HCT116 (cell line): ENCODE results near the gene EEA1. TPM values are rescaled to one million over a fixed set of nuclear protein-coding genes. Genes with fewer than 3 reads are reported as not detected.

ENCODE experiments used
- ATAC-seq: fragments of 200-7000 bp; cut with Tn5 transposase; 2 replicates; pipeline ENCODE4 v1.9.1; 2020; ENCODE audit warnings: mild to moderate bottlenecking, moderate library complexity
- BruUV-seq: library from RNA; stranded (reverse); fragments of 400-500 nt; replicated peaks from 2 replicates; lab custom pipeline; 2021; lab: Mats Ljungman, UMichigan
- CTCF ChIA-PET: fragments of 300-600 bp; sonication (Branson Sonifier 250); formaldehyde crosslinking; loops from one replicate; lab custom pipeline; 2021; ENCODE audit warnings: antibody characterized with exemption; lab: Charles Lee
- POLR2A ChIA-PET: fragments of 300-600, 350-600 bp; sonication (Branson Sonifier 250); formaldehyde crosslinking; loops from one replicate; lab custom pipeline; 2021; ENCODE audit warnings: antibody characterized with exemption; lab: Charles Lee
- RAD21 ChIA-PET, 2 experiments: fragments of 300-600 bp; sonication (Branson Sonifier 250); formaldehyde crosslinking; loops; one replicate each; lab custom pipeline; 2023; ENCODE audit warnings: low total read pairs in 2 of 2; ENCODE audit not compliant: uncharacterized antibody in 2 of 2, unreplicated experiment in 2 of 2, low non-redundant PET in 1 of 2; lab: Charles Lee
- DNase-seq: peaks from one replicate; pipeline ENCODE4 v3.0.0-alpha.2; 2010; ENCODE audit warnings: low read depth, low spot score
- H2AFZ ChIP-seq: fragments of 200-600 bp; shearing (Covaris generic), sonication (generic); 2 replicates; pipeline ENCODE4 v1.6.1; 2017; ENCODE audit warnings: low read depth, mixed run types, mixed read lengths, antibody characterized with exemption, low read length; ENCODE audit not compliant: poor library complexity, severe bottlenecking
- H3K27ac ChIP-seq: 2 replicates; pipeline ENCODE4 v1.5.1; 2012; ENCODE audit warnings: low read depth, low read length
- H3K27me3 ChIP-seq: fragments of 200-600 bp; sonication (generic); 2 replicates; pipeline ENCODE4 v1.6.1; 2016; ENCODE audit warnings: mixed run types, low read length, mixed read lengths; ENCODE audit not compliant: insufficient read depth
- H3K36me3 ChIP-seq, 2 experiments: fragments of 200-500 bp in 1 of 2; fragments of 200-600 bp in 1 of 2; sonication (Bioruptor generic) in 1 of 2; sonication (generic) in 1 of 2; 2 replicates each; pipeline versions ENCODE4 v1.5.1 to v1.6.1; 2014 to 2016; ENCODE audit warnings: low read length in 2 of 2, inconsistent platforms in 1 of 2, mixed read lengths in 1 of 2, mixed run types in 1 of 2; ENCODE audit not compliant: insufficient read depth in 2 of 2, control insufficient read depth in 1 of 2
- H3K4me1 ChIP-seq, 2 experiments: fragments of 200-600 bp in 1 of 2; sonication (generic) in 1 of 2; 2 replicates each; pipeline versions ENCODE4 v1.5.1 to v1.6.1; 2012 to 2017; ENCODE audit warnings: low read length in 2 of 2, inconsistent platforms in 1 of 2, mild to moderate bottlenecking in 1 of 2, mixed read lengths in 1 of 2, mixed run types in 1 of 2, moderate library complexity in 1 of 2; ENCODE audit not compliant: insufficient read depth in 2 of 2, control insufficient read depth in 1 of 2
- H3K4me2 ChIP-seq: fragments of 200-600 bp; sonication (generic); 2 replicates; pipeline ENCODE4 v1.6.1; 2017; ENCODE audit warnings: mixed run types, low read length, mixed read lengths
- H3K4me3 ChIP-seq, 2 experiments: fragments of 200-600 bp in 1 of 2; sonication (generic) in 1 of 2; replicated peaks in 1 of 2; 2 replicates each; pipeline ENCODE4 v1.5.1; 2011 to 2016; ENCODE audit warnings: low read length in 2 of 2, control low read depth in 1 of 2, low read depth in 1 of 2, mild to moderate bottlenecking in 1 of 2, mixed read lengths in 1 of 2, mixed run types in 1 of 2
- H3K79me2 ChIP-seq: fragments of 200-600 bp; sonication (generic); 2 replicates; pipeline ENCODE4 v1.6.1; 2017; ENCODE audit warnings: mild to moderate bottlenecking, mixed run types, low read length, moderate library complexity, mixed read lengths; ENCODE audit not compliant: insufficient read depth
- H3K9ac ChIP-seq: fragments of 200-600 bp; sonication (generic); 2 replicates; pipeline ENCODE4 v1.6.1; 2016; ENCODE audit warnings: low read length, mixed read lengths
- H3K9me2 ChIP-seq: fragments of 200-600 bp; sonication (generic), shearing (Covaris generic); 2 replicates; pipeline ENCODE4 v1.6.1; 2017; ENCODE audit warnings: mixed run types, mild to moderate bottlenecking, moderate library complexity; ENCODE audit not compliant: insufficient read depth
- H3K9me3 ChIP-seq, 2 experiments: fragments of 200-500 bp in 1 of 2; fragments of 200-600 bp in 1 of 2; sonication (Bioruptor generic) in 1 of 2; sonication (generic) in 1 of 2; 2 replicates each; pipeline ENCODE4 v1.6.1; 2014 to 2017; ENCODE audit warnings: low read length in 2 of 2, mixed read lengths in 2 of 2, inconsistent platforms in 1 of 2, low read depth in 1 of 2, mild to moderate bottlenecking in 1 of 2, mixed run types in 1 of 2, moderate library complexity in 1 of 2; ENCODE audit not compliant: control insufficient read depth in 1 of 2, insufficient read depth in 1 of 2
- H4K20me1 ChIP-seq: fragments of 200-600 bp; sonication (generic), shearing (Covaris generic); 2 replicates; pipeline ENCODE4 v1.6.1; 2017; ENCODE audit warnings: mixed run types, mild to moderate bottlenecking, moderate library complexity; ENCODE audit not compliant: insufficient read depth
- ELF1 ChIP-seq: IDR thresholded peaks from 2 replicates; pipeline ENCODE4 v1.6.1; 2012; ENCODE audit warnings: low read depth, borderline replicate concordance
- EZH2phosphoT487 ChIP-seq: fragments of 200-600 bp; IDR thresholded peaks from 2 replicates; pipeline ENCODE4 v1.6.1; 2018; ENCODE audit warnings: antibody characterized with exemption, borderline replicate concordance
- POLR2A ChIP-seq: IDR thresholded peaks from 2 replicates; pipeline ENCODE4 v1.7.0; 2011; ENCODE audit warnings: borderline replicate concordance; ENCODE audit not compliant: insufficient read depth, insufficient read length; ENCODE audit errors: extremely low read depth
- RAD21 ChIP-seq: IDR thresholded peaks from 2 replicates; pipeline ENCODE4 v1.6.1; 2012; ENCODE audit warnings: low read depth, mild to moderate bottlenecking
- SP1 ChIP-seq: IDR thresholded peaks from 2 replicates; pipeline ENCODE4 v1.6.1; 2012; ENCODE audit warnings: low read depth
- SRF ChIP-seq: IDR thresholded peaks from 2 replicates; pipeline ENCODE4 v1.6.1; 2012; ENCODE audit warnings: low read depth
- TCF7L2 ChIP-seq: IDR thresholded peaks from 2 replicates; pipeline ENCODE4 v1.7.0; 2011; ENCODE audit warnings: borderline replicate concordance, inconsistent platforms; ENCODE audit not compliant: insufficient read depth, insufficient read length; ENCODE audit errors: extremely low read depth
- YY1 ChIP-seq: IDR thresholded peaks from 2 replicates; pipeline ENCODE4 v1.6.1; 2011; ENCODE audit warnings: low read length, low read depth, moderate library complexity, mild to moderate bottlenecking; ENCODE audit not compliant: insufficient replicate concordance; ENCODE audit errors: extremely low read depth
- ZFX ChIP-seq: fragments of 450-650 bp; IDR thresholded peaks from 2 replicates; pipeline ENCODE4 v1.6.1; 2017
- intact Hi-C: fragments of 100-400 bp; cut with micrococcal nuclease; formaldehyde crosslinking; loops from 2 replicates; pipeline ENCODE4 v1.10.0; 2022
- total RNA-seq: library from RNA; stranded (reverse); gene quantifications from one replicate; pipeline ENCODE4 v1.2.1, GENCODE V29; 2021; ENCODE audit not compliant: unreplicated experiment
- TF ChIP-seq, protein P1 (sequence below): IDR thresholded peaks from 2 replicates; pipeline ENCODE4 v1.6.1; 2012
- TF ChIP-seq, protein P2 (sequence below), 3 experiments: fragments of 200-600 bp in 1 of 3; sonication (generic) in 1 of 3; IDR thresholded peaks in 2 of 3; conservative IDR thresholded peaks in 1 of 3; 2 replicates each; pipeline ENCODE4 v1.5.1; 2012 to 2017; ENCODE audit warnings: low read depth in 2 of 3, low read length in 2 of 3, antibody characterized with exemption in 1 of 3, borderline replicate concordance in 1 of 3, control low read depth in 1 of 3, mild to moderate bottlenecking in 1 of 3, mixed read lengths in 1 of 3, mixed run types in 1 of 3, moderate library complexity in 1 of 3; ENCODE audit not compliant: insufficient read depth in 1 of 3
- TF ChIP-seq, protein P3 (sequence below): IDR thresholded peaks from 2 replicates; pipeline ENCODE4 v1.6.1; 2012; ENCODE audit warnings: low read depth

EEA1 gene
- total RNA-seq, 1 experiment from 2014 or later = 13.8 TPM

DNA sequence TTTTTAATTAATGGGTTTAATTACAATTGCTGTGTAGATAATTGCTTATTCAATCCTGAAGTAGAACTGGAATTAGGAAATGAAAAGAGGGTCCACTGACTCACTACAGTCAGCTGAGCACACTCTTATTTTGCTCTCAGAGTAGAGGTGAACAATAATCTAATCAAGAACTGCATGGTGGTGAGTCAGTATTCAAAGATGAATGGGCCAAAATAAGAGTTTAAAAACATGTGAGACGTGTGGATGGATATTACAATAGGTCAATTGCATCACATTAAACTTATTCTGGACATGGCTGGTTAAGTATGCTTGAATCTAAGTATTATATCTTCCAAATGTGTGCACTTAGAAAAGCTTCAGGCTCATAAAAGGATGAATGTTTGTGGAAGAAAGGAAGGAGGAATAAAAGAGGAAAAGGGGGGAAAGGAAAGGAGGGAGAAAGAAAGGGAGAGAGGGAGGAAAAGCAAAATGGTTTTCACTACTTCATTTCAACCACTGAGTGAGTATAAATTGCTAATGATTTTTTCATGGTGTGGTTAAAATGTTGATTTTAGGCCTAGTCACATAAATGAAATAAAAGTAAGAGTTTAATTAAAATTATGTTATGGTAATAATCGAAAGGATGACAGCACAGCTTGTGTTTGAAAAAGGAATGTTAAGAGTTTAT lies 27.0 kb upstream of the EEA1 start (continued):
- no peak for TF ChIP-seq EZH2phosphoT487
- no peak for TF ChIP-seq ZFX
- TF ChIP-seq TCF7L2 = no peak
- TF ChIP-seq SRF = no peak
- TF ChIP-seq, protein P1, sequence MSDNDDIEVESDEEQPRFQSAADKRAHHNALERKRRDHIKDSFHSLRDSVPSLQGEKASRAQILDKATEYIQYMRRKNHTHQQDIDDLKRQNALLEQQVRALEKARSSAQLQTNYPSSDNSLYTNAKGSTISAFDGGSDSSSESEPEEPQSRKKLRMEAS = no peak
- no peak for TF ChIP-seq POLR2A
- TF ChIP-seq, all 23 proteins: peak for 0

DNA sequence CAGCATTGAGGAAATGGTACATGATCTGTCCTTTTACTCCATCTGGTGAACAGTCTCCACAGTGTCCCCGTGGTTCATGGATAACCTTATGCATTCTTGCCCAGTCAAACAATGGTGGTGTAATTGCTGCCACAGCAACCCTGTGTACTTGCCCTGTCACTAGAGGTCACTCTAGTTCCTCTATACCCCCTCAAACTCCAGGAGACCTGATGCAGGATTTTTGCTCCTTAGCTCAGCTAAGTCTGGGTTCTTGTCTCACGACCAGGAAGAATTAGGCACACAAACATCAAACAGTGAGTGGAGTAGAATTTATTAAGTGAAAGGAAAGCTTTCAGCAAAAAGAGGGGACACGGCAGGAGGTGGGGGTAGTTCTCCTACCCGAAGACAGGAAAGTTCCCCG lies 24.7 kb upstream of the EEA1 start:
- no peak overlapping the region for H2AFZ ChIP-seq
- TF ChIP-seq ELF1 = no peak
- TF ChIP-seq, all 23 proteins: peak for 0
- H3K4me1 ChIP-seq = no peaks in the 10 kb centered on the region
- no peak overlapping the region for H3K9ac ChIP-seq
- no peaks in the 10 kb centered on the region for H3K9me2 ChIP-seq
- H3K36me3 ChIP-seq = no peaks in the 10 kb centered on the region
- H3K4me3 ChIP-seq = no peak overlapping the region
- H3K79me2 ChIP-seq = no peaks in the 10 kb centered on the region
- H3K27me3 ChIP-seq = no peaks in the 10 kb centered on the region
- H3K27ac ChIP-seq = no peak overlapping the region
- ChIA-PET CTCF (no interaction called here), RAD21 (no interaction called here), POLR2A (no interaction called here)
- no TSS peak for BruUV-seq
- DNase-seq = no peak
- no peaks in the 10 kb centered on the region for H4K20me1 ChIP-seq
- peaks cover 0 to 8% of the 10 kb centered on the region in 2 experiments; a peak in 1 of 4 replicates for H3K9me3 ChIP-seq
- intact Hi-C loops = no loop called here
- no peak for ATAC-seq
- no peak overlapping the region for H3K4me2 ChIP-seq

DNA sequence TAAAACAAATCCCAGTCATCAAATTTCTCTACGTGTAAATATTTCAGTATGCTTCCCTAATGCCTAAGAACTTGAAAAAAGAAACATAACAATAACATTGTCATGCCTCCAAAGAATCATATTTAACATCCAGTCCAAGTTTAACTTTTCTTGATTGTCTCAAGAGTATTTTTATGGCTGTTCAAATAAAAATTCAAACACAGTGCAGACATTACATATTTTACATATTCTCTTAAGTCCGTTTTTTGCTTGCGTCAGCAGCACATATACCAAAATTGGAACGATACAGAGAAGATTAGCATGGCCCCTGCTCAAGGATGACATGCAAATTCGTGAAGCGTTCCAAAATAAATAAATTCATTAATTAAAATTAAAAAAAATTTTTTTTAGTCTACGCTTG lies 23.3 kb upstream of the EEA1 start:
- Histone ChIP-seq H3K4me2 (no peak overlapping the region), H3K9ac (no peak overlapping the region), H3K4me1 (no peaks in the 10 kb centered on the region), H3K4me3 (no peak overlapping the region), H3K27ac (no peak overlapping the region), H2AFZ (no peak overlapping the region), H4K20me1 (no peaks in the 10 kb centered on the region), H3K9me3 (peaks cover 0 to 8% of the 10 kb centered on the region in 2 experiments; a peak in 1 of 4 replicates), H3K79me2 (no peaks in the 10 kb centered on the region), H3K27me3 (no peaks in the 10 kb centered on the region), H3K9me2 (no peaks in the 10 kb centered on the region), H3K36me3 (no peaks in the 10 kb centered on the region)
- intact Hi-C loops = no loop called here
- ATAC-seq = no peak
- no peak for DNase-seq
- ChIA-PET CTCF (no interaction called here), POLR2A (no interaction called here), RAD21 (no interaction called here)
- no TSS peak for BruUV-seq
- no peak for TF ChIP-seq RAD21
- TF ChIP-seq SRF = no peak
- no peak for TF ChIP-seq SP1
- no peak for TF ChIP-seq YY1
- TF ChIP-seq, protein P2, sequence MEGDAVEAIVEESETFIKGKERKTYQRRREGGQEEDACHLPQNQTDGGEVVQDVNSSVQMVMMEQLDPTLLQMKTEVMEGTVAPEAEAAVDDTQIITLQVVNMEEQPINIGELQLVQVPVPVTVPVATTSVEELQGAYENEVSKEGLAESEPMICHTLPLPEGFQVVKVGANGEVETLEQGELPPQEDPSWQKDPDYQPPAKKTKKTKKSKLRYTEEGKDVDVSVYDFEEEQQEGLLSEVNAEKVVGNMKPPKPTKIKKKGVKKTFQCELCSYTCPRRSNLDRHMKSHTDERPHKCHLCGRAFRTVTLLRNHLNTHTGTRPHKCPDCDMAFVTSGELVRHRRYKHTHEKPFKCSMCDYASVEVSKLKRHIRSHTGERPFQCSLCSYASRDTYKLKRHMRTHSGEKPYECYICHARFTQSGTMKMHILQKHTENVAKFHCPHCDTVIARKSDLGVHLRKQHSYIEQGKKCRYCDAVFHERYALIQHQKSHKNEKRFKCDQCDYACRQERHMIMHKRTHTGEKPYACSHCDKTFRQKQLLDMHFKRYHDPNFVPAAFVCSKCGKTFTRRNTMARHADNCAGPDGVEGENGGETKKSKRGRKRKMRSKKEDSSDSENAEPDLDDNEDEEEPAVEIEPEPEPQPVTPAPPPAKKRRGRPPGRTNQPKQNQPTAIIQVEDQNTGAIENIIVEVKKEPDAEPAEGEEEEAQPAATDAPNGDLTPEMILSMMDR (IDR thresholded peaks at IDR 0.05 in 2 of 3, conservative IDR thresholded peaks at IDR 0.05 in 1 of 3; ENCODE audit: borderline replicate concordance in 1 of 3, insufficient read depth in 1 of 3, low read depth in 2 of 3, low read length in 2 of 3) = no peak
- TF ChIP-seq, protein P3, sequence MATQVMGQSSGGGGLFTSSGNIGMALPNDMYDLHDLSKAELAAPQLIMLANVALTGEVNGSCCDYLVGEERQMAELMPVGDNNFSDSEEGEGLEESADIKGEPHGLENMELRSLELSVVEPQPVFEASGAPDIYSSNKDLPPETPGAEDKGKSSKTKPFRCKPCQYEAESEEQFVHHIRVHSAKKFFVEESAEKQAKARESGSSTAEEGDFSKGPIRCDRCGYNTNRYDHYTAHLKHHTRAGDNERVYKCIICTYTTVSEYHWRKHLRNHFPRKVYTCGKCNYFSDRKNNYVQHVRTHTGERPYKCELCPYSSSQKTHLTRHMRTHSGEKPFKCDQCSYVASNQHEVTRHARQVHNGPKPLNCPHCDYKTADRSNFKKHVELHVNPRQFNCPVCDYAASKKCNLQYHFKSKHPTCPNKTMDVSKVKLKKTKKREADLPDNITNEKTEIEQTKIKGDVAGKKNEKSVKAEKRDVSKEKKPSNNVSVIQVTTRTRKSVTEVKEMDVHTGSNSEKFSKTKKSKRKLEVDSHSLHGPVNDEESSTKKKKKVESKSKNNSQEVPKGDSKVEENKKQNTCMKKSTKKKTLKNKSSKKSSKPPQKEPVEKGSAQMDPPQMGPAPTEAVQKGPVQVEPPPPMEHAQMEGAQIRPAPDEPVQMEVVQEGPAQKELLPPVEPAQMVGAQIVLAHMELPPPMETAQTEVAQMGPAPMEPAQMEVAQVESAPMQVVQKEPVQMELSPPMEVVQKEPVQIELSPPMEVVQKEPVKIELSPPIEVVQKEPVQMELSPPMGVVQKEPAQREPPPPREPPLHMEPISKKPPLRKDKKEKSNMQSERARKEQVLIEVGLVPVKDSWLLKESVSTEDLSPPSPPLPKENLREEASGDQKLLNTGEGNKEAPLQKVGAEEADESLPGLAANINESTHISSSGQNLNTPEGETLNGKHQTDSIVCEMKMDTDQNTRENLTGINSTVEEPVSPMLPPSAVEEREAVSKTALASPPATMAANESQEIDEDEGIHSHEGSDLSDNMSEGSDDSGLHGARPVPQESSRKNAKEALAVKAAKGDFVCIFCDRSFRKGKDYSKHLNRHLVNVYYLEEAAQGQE = no peak
- no peak for TF ChIP-seq EZH2phosphoT487
